ENCODE results near the gene FBXO31.

DNA sequence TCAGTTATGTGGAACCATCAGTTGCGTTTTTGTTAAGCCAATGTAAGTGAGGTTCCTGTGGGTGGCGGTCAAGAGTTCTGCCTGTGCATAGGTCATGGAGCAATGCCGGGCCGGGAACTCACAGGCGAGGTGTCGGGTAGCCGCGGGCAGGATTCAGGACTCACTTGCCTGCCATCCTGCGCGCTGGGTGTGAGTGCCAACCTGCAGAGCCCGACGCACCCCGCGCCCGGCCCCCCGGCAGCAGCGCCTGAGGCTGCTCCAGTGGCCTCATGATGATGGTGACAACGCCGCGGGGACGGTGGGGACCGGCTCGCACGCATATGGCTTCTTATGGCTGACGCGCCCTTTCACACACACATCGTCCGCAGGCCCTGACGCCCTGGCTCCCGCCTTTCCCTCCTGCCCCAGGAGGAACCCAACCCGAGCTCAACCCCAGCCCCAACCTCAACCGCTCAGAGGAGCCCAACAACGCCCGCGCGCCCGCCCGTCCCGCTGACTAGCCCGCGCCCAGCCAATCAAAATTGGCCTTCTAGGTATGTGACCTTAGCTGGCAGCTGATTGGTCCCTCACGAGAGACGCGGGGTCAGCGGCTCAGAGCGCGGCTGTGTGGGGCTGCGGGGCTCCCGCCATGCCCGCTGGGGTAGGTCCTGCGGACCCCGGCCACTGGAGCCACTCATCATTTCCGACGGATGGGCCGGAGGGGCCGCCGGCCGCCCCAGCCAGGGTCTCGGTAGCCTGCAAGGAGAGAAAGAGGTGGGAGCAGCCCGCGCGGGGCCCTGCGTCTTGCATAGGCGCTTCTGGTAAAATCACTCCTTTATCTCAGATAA is 66.4 kb downstream of the FBXO31 start, which contains the start of gene C16orf95:
- TF ChIP-seq ADNP (CRISPR knock-in tag; IDR thresholded peaks at IDR 0.05) (peak; percentile 71; the same call in 1 of the 2 replicates), HDAC6 (IDR thresholded peaks at IDR 0.05; ENCODE audit: low read depth, low read length) (no peak), NR2F1 (CRISPR knock-in tag; IDR thresholded peaks at IDR 0.05) (peak in 1 of 2 experiments; percentile 27; a peak in 1 of 4 replicates)

Data from HepG2 (cell line).